Measurements from ENCODE around the gene ACOXL.

Gene ACOXL

GRCh38 chr2:110872521-110872920 lies 140.1 kb downstream of the ACOXL start:
- Histone ChIP-seq H3K4me3 (ENCODE audit: low read depth, low read length, poor library complexity, severe bottlenecking) (no peak overlapping the region), H3K4me1 (ENCODE audit: insufficient read depth, low read length, severe bottlenecking) (peaks cover 15% of the 10 kb centered on the region), H3F3A (ENCODE audit: insufficient read depth, low read length) (no peaks in the 10 kb centered on the region), H3K9me2 (ENCODE audit: low read depth, low read length) (no peaks in the 10 kb centered on the region), H3K79me2 (ENCODE audit: insufficient read depth, low read length) (no peaks in the 10 kb centered on the region), H3K27ac (ENCODE audit: low read depth, low read length, poor library complexity, severe bottlenecking) (no peak overlapping the region), H3K9me3 (ENCODE audit: low read length) (no peaks in the 10 kb centered on the region), H3K9ac (ENCODE audit: low read length) (no peak overlapping the region), H3K36me3 (ENCODE audit: insufficient read depth, low read length) (no peaks in the 10 kb centered on the region), H3K27me3 (ENCODE audit: insufficient read depth, low read length) (peaks cover under 1% of the 10 kb centered on the region; the same call in 1 of the 2 replicates), H2AFZ (ENCODE audit: low read length) (no peak overlapping the region), H3K4me2 (ENCODE audit: low read length) (no peak overlapping the region), H4K20me1 (ENCODE audit: insufficient read depth, low read length) (no peaks in the 10 kb centered on the region)
- no peak for TF ChIP-seq EZH2 (IDR thresholded peaks at IDR 0.05; ENCODE audit: borderline replicate concordance, low read length)
- no peak for TF ChIP-seq CTCF (IDR thresholded peaks at IDR 0.05; ENCODE audit: low read length)

- H4K20me1 ChIP-seq (ENCODE audit: insufficient read depth, low read length), result no peaks in the 10 kb centered on the region
- no peaks in the 10 kb centered on the region for H3K36me3 ChIP-seq (ENCODE audit: insufficient read depth, low read length)
- H3K27me3 ChIP-seq (ENCODE audit: insufficient read depth, low read length), result peaks cover 6% of the 10 kb centered on the region; the same call in 1 of the 2 replicates
- no peak overlapping the region for H3K4me3 ChIP-seq (ENCODE audit: low read depth, low read length, poor library complexity, severe bottlenecking)
- no peak overlapping the region for H2AFZ ChIP-seq (ENCODE audit: low read length)
- H3K4me1 ChIP-seq (ENCODE audit: insufficient read depth, low read length, severe bottlenecking), result peaks cover 15% of the 10 kb centered on the region
- no peak overlapping the region for H3K27ac ChIP-seq (ENCODE audit: low read depth, low read length, poor library complexity, severe bottlenecking)
- no peaks in the 10 kb centered on the region for H3K79me2 ChIP-seq (ENCODE audit: insufficient read depth, low read length)
- no peaks in the 10 kb centered on the region for H3K9me2 ChIP-seq (ENCODE audit: low read depth, low read length)
- no peak for TF ChIP-seq EZH2 (IDR thresholded peaks at IDR 0.05; ENCODE audit: borderline replicate concordance, low read length)
- no peak for TF ChIP-seq CTCF (IDR thresholded peaks at IDR 0.05; ENCODE audit: low read length)
- no peak overlapping the region for H3K4me2 ChIP-seq (ENCODE audit: low read length)
- no peak overlapping the region for H3K9ac ChIP-seq (ENCODE audit: low read length)
- H3K9me3 ChIP-seq (ENCODE audit: low read length), result peaks cover 1% of the 10 kb centered on the region; the same call in 1 of the 2 replicates
- no peaks in the 10 kb centered on the region for H3F3A ChIP-seq (ENCODE audit: insufficient read depth, low read length)
Observed at GRCh38 chr2:110873056-110873502, 140.7 kb downstream of the ACOXL start.

- Histone ChIP-seq H3K27ac (ENCODE audit: low read depth, low read length, poor library complexity, severe bottlenecking) (no peak overlapping the region), H3K27me3 (ENCODE audit: insufficient read depth, low read length) (peaks cover 7% of the 10 kb centered on the region; the same call in 1 of the 2 replicates), H3K4me2 (ENCODE audit: low read length) (no peak overlapping the region), H3K9me2 (ENCODE audit: low read depth, low read length) (no peaks in the 10 kb centered on the region), H4K20me1 (ENCODE audit: insufficient read depth, low read length) (no peaks in the 10 kb centered on the region), H3K9me3 (ENCODE audit: low read length) (peaks cover 3% of the 10 kb centered on the region; the same call in 1 of the 2 replicates), H3K9ac (ENCODE audit: low read length) (no peak overlapping the region), H3K4me1 (ENCODE audit: insufficient read depth, low read length, severe bottlenecking) (peaks cover 15% of the 10 kb centered on the region), H3F3A (ENCODE audit: insufficient read depth, low read length) (no peaks in the 10 kb centered on the region), H3K4me3 (ENCODE audit: low read depth, low read length, poor library complexity, severe bottlenecking) (no peak overlapping the region), H3K79me2 (ENCODE audit: insufficient read depth, low read length) (no peaks in the 10 kb centered on the region), H2AFZ (ENCODE audit: low read length) (no peak overlapping the region), H3K36me3 (ENCODE audit: insufficient read depth, low read length) (no peaks in the 10 kb centered on the region)
- TF ChIP-seq EZH2 (IDR thresholded peaks at IDR 0.05; ENCODE audit: borderline replicate concordance, low read length), result no peak
- TF ChIP-seq CTCF (IDR thresholded peaks at IDR 0.05; ENCODE audit: low read length), result no peak
Observed at GRCh38 chr2:110873597-110874452, 141.5 kb downstream of the ACOXL start.
